ENCODE data around the gene GOLPH3. TPM values are rescaled to one million over a fixed set of nuclear protein-coding genes. Genes with fewer than 3 reads are reported as not detected.

The GOLPH3 gene
- total and polyA plus RNA-seq, 2 of the 8 experiments (the other 6 are each of a cell fraction or from before 2014, with no cell fraction given), result 53.7 to 93.6 TPM

DNA sequence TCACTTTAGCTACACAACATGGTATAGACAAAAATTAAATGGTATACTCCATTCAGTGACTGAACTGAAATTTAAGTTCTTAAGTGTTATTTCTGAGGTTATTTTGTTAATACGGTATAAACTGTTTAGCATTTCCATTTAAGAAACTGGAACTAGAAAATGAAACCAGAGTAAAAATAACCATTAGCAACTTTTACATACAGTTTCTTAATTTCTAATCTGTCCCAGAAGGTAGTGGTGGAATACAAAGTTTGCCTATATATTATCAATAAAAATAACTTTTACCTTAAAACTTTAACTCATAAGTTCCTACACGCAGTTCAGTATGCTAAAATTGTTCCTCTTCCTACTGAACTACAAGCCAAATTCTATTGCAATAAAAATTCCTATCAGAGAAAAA is 10.3 kb downstream of the GOLPH3 start (continued):
- TF ChIP-seq CBX5 (IDR thresholded peaks at IDR 0.05; ENCODE audit: low read depth, low read length) (no peak), CTBP2 (IDR thresholded peaks at IDR 0.05; ENCODE audit: borderline replicate concordance, insufficient read depth, insufficient read length, low read length) (no peak)

Data from H1 (cell line).